Stimulated activated CD8-positive, alpha-beta memory T cell treated with anti-CD3 and anti-CD28 coated beads, Interleukin-2, amount 100 ng/mL, for 1 hour (primary cell): Measurements from ENCODE around the gene LGALS9C.
"Not testable (repeated sequence)": the region's sequence is repeated elsewhere in the genome, so short reads cannot be mapped to it uniquely, and the experiment has no call there.

Source experiments
- DNase-seq, 2 donors: peaks; one replicate each; pipeline ENCODE4 v3.0.0-alpha.2; 2020; ENCODE audit warnings: low read depth in 2 of 2

The LGALS9C gene

DNA sequence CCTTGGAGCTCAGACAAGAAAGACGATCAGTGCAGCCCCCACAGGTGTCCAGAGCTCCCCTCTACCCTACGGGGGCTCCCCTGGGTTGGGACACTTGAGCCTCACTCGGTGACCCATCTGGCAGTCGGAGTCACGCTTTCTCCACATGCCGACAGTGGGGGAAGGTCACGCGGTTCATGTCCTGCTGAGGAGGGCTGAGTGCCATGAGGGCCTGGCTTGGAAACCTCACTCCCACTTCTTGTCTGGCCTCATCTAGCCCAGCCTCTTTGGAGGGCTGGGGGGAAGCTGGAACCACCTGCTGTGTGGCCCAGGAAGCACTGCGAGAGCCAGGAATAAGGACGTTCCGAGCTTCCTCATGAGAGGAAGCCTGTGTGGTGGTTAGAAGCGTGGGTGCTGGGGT is 1.8 kb downstream of the LGALS9C start:
- DNase-seq, result not testable (repeated sequence)

DNA sequence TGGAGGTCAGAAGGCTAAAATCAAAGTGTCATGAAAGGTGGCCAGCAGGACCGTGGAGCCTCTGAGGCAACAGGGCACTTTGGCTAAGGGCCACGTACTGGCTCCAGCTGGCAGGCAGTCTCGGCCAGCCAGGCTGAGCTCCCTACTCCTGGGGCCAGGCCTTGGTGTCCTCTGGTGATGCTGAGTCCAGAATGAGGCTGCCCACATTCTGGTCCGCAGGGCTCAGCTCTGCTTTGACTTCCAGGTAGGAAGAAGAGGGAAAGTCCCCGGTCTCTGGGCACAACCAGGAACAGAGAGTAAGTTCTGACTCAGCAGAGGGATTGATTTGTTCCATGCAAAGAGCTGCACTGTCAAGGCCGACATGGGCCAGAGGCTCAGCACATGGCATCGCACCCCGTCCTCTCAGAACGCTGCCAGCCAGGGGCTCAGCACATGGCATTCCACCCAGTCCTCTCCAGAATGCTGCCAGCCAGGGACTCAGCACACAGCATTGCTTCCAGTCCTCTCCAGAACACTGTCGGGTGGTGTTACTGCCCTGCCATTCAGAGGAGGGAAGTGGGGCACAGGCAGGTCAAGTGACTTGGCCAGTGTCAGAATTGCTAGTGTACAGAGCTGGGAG is 2.5 kb downstream of the LGALS9C start:
- not testable (repeated sequence) for DNase-seq

DNA sequence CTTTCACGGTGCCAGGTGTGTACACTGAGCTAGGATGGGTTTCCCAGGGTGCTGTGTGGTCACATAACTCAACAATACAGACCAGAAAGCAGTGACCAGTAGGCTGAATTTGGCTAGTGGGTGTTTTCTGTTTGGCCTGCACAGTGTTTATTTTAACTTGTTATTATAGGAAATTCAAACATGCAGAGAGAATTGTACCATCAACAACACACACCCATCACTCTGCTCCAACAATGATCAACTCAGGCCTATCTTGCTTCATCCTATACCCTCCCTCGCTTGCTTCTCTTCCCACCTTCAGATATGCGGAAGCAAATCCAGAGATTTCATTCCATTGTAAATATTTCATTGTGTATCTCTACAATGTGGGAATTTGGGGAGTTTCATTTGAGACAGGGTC is 5.2 kb downstream of the LGALS9C start:
- not testable (repeated sequence) for DNase-seq

DNA sequence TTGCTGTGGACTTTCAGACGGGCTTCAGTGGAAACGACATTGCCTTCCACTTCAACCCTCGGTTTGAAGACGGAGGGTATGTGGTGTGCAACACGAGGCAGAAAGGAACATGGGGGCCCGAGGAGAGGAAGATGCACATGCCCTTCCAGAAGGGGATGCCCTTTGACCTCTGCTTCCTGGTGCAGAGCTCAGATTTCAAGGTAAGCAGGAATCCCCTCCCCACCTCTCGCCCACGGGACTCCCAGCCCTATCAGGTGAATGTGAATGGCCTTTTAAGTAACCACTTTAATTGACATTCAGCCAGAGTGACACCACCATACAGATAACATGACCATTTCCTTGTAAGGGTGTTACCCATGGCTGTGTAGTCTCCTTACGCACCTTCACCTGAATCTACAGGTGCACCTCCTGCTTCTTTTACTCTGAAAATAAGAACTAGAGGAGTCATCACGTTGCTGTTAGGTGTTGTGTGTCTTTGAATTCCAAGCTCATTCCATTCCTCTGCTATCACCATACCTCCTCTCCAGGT is 9.4 kb downstream of the LGALS9C start:
- not testable (repeated sequence) for DNase-seq

DNA sequence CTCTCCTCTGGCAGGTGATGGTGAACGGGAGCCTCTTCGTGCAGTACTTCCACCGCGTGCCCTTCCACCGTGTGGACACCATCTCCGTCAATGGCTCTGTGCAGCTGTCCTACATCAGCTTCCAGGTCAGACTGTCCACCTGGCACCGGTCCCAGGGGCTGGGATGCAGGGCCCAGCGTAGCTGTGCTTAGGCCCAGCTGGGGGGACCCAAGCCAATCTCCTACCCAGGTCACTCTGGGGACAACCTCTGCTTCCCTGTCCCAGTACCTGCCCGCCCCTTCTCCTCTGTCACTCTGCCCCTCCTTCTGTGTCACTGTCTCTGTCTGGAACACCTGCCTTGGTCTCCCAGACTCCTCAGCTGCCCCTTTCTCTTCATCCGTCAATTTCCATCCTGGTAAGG is 11.0 kb downstream of the LGALS9C start:
- DNase-seq, result not testable (repeated sequence)

DNA sequence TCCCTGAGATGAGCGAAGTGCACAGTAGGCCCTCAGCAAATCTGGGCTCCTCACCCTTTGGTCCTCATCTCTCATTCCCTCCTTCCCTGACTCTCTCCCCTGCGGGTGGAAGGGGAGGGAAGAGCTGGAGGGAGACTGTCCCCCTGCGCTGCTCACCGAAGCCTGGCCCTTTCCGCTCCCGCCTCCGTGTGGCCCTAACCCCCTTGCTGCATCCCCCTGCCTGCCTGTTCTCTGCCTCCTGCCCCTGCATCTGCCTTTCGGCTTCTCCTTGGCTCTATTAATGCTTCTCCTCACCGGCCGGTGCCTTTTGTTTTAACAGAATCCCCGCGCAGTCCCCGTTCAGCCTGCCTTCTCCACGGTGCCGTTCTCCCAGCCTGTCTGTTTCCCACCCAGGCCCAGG is 12.0 kb downstream of the LGALS9C start:
- DNase-seq, result not testable (repeated sequence)

DNA sequence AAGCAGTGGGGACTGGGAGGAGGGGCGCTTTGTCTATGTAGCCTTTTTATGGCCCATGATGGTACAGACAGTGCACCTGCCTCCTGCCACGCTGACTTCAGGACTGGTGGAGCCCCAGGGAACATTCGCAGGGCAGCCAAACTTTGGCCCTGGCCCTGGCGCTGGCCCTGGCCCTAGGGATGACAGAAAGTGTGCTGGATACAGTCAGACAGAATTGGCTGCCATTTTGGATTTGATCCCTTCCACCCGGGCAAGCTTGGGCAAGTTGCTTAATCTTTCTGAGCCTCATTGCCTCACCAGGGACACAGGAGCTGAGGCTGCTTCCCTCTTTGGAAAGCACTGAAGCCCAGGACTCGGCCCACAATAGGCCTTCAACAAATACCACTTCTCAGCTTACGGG is 13.4 kb downstream of the LGALS9C start:
- DNase-seq, result not testable (repeated sequence)

DNA sequence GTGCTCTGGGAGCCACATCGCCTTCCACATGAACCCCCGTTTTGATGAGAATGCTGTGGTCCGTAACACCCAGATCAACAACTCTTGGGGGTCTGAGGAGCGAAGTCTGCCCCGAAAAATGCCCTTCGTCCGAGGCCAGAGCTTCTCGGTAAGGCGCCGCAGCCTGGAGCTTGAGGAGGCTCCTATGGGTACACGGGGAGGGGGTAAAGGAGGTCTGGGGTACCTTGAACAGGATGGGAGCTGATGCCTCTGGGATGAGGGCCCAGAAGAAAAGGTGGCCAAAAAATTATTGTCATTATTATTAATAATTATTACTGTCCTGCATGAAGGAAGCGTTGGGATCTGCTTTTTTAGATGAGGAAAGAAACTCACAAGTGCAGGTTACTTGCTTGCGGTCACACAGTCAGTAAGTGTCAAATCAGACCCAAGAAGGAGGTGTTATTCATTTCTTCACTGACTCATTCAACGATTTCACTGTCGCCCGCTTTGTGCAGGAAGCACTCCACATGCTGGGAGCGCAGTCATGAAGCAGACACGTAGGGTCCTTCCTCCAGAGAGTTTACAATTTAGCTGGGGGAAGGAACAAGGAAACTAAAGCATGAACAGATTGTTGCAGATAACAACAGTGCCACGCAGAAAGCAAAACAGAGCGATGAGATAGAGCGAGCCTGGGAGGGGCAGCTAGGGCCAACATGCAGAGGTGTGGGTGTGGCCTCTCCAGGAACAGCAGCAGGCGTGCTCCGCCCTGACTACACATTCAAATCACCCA is 16.3 kb downstream of the LGALS9C start:
- not testable (repeated sequence) for DNase-seq

DNA sequence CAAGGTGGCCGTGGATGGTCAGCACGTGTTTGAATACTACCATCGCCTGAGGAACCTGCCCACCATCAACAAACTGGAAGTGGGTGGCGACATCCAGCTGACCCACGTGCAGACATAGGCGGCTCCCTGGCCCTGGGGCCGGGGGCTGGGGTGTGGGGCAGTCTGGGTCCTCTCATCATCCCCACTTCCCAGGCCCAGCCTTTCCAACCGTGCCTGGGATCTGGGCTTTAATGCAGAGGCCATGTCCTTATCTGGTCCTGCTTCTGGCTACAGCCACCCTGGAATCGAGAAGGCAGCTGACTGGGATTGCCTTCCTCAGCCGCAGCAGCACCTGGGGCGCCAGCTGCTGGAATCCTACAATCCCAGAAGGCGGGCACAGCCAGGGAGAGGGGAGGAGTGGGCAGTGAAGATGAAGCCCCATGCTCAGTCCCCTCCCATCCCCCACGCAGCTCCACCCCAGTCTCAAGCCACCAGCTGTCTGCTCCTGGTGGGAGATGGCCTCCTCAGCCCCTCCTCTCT is 17.7 kb downstream of the LGALS9C start:
- not testable (repeated sequence) for DNase-seq

DNA sequence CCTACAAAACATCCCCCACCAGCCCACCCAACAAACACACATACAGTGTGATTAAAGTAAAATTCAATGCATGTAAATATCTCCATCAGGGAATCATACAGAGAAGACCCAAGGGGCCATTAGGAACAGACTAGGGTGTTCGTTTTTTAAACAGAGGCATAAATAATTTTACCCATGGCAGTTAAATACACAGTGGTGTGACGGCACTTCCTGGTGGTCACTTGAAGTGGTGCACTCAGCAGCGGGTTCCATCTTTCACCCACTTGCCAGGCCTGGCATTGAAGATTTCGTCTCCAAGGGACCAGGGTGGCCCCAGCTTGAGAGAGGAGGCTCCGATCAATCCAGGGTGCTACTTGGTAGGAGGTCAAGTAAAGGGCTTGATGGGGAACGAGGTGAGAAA is 20.5 kb downstream of the LGALS9C start:
- DNase-seq, result not testable (repeated sequence)

DNA sequence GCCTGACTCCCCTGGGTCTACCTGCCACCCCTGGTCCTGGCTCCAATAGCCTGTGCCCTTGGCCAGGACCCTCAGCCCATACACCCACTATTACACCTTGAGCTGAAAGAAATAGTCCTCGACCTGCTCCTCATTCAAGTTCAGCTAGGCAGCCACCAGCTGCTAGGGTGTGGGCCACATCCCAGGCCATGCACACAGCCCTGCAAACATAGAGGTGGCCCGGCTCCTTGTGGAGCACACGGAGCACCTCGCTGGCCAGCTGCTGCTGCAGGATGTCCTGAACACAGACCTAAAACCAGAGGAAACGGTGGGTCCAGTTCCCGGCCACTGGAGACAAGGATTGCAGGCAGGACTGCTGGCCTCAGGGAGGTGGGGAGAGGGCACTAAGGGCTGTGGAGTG is 22.5 kb downstream of the LGALS9C start:
- not testable (repeated sequence) for DNase-seq

DNA sequence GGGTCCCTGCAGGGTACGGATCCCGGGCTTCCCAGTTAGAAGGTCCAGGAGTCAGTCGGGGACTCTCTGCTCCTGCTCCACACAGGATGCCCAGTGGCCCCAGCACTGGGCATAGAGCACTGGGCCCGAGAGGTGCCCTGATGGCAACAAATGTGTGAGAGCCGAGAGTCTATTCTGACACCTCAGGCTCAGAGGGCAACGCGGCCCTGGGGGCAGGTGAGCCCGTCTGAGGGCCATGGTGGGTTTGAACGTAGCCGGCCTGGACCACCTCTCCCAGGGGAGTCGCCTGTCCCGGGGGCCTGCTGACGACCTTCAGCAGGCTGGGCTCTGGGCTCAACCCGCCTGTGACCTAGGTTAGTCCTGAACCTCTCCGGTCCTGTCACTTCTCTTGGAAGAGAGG is 23.2 kb downstream of the LGALS9C start:
- not testable (repeated sequence) for DNase-seq

DNA sequence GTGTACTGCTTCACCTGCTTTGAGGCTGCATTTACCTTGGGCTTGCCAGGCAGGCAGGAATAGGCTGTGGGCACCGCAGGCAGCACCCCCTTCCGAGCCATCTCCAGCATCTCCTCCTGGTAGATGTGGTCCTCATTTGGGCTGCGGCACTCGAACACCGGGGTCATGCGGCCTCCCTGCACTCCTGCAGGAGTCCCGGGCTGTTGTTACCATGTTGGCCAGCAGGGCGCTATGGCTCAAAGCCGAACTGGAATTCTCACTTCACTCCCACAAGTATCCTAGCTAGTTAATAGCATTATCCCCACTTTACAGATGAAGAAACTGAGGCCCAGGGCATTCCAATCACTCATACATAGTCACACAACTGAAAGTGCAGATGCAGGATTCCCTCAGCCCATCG is 23.7 kb downstream of the LGALS9C start:
- DNase-seq, result not testable (repeated sequence)

DNA sequence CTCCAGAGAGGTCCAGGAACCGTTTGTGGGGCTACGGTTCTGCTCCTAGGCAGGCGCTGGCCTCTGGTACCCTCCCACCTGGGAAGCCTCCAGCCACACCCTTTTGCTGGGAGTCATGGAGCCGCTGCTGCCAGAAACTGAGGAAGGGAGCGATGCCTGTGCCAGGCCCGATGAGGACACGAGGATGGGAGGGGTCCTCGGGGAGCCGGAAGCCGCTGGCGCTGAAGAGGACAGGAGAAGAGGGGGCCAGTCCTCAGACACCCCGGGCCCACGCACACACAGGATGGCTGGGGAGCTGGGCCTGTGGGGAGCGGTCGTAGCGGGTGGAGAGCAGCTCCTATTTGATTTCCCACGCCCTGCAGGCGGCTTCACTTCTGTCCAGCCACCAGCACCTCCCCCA is 24.2 kb downstream of the LGALS9C start:
- DNase-seq, result not testable (repeated sequence)

DNA sequence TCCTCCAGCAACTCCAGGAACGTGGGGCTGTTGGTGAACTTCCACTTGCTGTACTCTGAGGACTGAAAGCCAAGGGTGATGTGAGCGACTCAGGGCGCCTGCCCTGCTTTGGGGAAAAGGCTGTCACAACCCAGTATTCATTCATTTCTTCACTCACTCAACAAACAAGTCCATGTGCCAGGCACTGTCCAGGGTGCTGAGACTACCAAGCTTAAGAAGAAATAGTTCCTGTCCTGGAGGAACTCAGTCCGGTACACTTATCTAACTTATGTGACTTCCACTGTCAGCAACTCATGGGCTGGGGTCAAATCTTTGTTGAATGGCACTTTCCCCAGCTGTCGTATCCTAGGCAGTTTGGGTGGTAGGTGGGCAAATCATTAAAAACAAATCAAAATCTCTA is 26.6 kb downstream of the LGALS9C start:
- not testable (repeated sequence) for DNase-seq

DNA sequence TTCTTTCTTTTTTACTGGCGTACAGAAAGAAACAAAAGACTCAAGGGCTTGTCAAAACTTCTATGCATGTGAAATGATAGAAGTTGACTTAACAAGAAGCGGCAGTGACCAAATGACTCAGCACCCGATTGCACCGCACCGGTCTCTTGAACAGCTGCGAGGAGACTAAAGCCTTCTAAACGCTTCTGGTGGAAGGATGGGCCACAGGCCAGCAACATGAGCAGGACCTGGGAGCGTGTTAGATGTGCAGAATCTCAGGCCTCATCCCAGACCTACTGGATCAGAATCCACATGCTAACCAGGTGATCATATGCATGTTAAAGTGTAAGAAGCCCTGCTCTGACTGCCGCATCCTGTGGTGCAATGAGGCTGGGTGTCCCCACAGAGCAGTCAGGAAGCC is 31.1 kb downstream of the LGALS9C start:
- DNase-seq, result not testable (repeated sequence)

DNA sequence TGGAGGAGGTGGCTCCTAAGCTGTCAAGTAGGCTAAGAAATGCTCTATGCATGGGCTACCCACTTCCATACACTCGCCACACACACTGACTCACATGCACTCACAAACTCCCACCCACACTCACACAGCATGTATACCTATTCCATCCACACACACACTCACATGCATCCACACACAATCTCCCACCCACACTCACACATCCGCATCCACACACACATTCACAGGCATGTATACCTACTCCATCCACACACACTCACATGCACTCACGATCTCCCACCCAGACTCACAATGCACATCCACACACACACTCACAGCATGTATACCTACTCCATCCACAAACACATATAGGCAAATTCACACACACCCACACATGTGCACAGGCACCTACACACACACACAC is 32.1 kb downstream of the LGALS9C start:
- not testable (repeated sequence) for DNase-seq

DNA sequence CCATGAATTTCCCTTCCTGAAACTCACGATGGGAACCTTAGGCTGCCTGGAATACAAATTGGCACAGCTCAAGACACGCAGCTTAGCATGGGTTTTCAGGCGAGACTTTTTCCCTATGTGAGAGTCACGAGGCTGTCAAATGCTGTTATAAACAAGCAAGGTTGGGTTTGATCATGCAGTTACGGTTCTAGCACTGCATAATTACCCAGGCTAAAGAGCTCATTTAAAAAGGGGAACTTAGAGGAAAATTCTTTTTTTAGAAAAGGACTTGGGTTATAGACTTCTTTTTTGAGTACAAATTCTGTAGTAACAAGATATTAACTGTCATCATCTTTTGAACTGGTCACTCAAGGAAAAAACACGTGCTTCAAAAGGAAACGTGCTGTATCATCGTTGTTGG is 44.5 kb downstream of the LGALS9C start:
- not testable (repeated sequence) for DNase-seq

DNA sequence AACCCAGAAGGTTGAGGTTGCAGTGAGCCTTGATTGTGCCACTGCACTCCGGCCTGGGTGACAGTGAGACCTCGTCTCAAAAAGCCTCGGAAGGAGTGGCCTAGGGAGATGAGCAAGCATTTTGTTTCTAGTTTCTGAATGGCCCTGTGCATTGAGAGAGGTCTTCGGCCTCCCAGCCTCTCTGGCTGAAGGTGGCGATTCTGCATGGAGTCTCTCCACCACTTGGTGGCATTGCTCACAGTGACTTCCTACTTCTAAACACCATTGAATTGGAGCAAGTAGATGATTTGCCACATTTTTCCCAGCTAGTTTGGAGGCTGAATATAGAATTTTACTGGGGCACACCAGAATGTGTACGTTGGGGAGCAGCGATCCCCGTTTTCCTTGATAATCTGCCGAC is 48.4 kb downstream of the LGALS9C start:
- DNase-seq, result not testable (repeated sequence)

DNA sequence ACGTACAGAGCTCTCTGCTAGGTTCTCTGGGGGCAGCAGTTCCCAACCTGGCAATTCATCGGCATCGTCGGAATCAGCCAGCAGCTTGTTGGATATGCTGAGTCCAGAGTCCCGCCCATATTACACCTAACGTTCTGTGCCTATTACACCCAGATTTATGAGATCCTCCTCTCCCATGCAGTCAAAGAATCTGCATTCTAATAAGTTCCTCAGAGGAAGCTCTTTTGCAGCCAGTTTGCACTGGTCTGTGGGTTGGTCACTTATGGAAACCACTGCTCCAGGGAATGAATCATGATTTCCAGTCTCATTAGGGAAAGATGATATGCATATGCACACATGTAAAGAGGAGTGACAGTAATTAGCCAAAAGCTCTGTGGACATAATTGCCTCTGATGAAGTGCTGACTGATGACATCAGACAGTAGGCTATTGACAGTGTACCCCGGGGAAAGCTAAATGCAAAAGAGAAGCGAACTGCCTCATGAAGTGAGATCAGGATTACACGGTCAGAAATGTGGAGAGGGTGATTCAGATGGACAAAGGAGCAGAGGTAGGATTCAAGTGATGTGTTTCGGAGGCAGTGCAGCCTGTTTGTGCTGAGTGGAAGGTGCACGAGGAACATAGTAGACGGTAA is 49.7 kb downstream of the LGALS9C start:
- not testable (repeated sequence) for DNase-seq

DNA sequence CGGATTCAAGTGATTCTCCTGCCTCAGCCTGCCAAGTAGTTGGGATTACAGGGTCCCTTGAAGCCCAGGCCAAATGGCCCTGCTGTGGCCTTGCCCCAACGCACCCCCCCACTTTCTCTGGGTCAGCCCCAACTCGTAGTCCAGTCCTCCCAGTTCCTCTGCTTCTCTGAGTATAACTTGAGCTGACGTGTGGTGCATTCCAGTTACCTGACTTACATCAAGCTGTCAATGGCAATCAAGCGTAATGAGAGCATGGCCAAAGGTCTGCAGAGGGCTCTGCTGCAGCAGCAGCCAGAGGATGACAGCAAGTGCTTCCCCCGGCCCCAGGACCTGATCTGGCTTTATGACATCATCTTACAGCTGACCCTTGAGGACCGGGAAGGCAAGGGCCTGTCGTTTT is 50.8 kb downstream of the LGALS9C start:
- not testable (repeated sequence) for DNase-seq

DNA sequence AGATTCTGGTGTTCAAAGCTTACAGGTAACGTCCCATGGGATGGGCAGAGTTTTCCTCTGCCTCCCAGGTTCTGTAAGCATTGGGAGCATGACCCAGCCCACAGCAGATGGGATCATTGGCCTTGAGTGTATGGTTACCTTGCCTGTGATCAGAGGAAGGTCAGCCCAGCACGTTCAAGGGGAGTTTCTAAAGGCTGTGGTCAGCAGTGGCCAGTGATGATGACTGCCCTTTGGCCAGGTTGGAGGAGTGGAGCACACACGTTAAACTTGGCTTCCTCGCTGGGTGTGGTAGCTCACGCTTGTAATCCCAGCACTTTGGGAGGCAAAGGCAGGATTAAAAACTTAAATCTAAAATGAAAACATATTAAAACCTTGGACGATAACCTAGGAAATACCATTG is 51.8 kb downstream of the LGALS9C start:
- not testable (repeated sequence) for DNase-seq
